Stimulated activated CD4-positive, alpha-beta T cell treated with anti-CD3 and anti-CD28 coated beads, Interleukin-12 subunit alpha, Interleukin-12 subunit beta, amount 100 ng/mL, for 4 hours (primary cell): ENCODE results near the gene SVOP.
A peak's percentile ranks its signal among the peaks of the same experiment; 100 is the strongest.
"Not testable (repeated sequence)": the region's sequence is repeated elsewhere in the genome, so short reads cannot be mapped to it uniquely, and the experiment has no call there.

ENCODE experiments used
- DNase-seq: peaks from one replicate; pipeline ENCODE4 v3.0.0-alpha.2; 2020

The SVOP gene, protein sequence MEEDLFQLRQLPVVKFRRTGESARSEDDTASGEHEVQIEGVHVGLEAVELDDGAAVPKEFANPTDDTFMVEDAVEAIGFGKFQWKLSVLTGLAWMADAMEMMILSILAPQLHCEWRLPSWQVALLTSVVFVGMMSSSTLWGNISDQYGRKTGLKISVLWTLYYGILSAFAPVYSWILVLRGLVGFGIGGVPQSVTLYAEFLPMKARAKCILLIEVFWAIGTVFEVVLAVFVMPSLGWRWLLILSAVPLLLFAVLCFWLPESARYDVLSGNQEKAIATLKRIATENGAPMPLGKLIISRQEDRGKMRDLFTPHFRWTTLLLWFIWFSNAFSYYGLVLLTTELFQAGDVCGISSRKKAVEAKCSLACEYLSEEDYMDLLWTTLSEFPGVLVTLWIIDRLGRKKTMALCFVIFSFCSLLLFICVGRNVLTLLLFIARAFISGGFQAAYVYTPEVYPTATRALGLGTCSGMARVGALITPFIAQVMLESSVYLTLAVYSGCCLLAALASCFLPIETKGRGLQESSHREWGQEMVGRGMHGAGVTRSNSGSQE

DNA sequence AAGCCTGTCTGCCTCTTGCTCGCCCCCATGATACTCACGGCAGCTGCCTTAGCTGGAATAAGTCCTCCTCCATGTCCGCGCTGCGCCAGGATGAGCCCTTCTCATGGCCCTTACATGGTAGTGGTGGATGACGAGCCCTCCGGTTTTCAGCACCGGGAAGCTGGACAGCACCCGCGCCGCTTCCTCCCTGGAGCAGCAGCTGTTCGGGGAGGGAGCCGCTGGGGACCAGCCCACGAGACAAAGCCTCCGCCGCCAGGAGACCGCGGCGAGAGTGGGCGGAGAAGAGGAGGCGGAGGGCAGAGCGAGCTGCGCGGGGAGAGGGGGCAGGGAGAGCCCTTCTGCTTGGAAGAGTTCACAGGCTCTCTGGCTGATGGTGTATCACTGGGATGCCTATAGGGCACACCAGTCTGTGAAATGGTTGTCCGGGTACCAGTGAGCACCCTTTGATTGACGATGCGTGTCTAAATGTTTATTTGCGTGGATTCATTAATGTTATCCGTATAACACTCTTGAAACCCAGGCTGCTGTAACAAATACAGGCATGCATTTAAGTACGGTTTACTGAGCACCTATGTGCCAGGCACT is at the start of gene SVOP:
Gene SVOP, minus strand, starts transcription at position 273 of the 585 bp plus-strand sequence. Its CDS starts 200 bp downstream, at position 73.
- peak; percentile 26 for DNase-seq

DNA sequence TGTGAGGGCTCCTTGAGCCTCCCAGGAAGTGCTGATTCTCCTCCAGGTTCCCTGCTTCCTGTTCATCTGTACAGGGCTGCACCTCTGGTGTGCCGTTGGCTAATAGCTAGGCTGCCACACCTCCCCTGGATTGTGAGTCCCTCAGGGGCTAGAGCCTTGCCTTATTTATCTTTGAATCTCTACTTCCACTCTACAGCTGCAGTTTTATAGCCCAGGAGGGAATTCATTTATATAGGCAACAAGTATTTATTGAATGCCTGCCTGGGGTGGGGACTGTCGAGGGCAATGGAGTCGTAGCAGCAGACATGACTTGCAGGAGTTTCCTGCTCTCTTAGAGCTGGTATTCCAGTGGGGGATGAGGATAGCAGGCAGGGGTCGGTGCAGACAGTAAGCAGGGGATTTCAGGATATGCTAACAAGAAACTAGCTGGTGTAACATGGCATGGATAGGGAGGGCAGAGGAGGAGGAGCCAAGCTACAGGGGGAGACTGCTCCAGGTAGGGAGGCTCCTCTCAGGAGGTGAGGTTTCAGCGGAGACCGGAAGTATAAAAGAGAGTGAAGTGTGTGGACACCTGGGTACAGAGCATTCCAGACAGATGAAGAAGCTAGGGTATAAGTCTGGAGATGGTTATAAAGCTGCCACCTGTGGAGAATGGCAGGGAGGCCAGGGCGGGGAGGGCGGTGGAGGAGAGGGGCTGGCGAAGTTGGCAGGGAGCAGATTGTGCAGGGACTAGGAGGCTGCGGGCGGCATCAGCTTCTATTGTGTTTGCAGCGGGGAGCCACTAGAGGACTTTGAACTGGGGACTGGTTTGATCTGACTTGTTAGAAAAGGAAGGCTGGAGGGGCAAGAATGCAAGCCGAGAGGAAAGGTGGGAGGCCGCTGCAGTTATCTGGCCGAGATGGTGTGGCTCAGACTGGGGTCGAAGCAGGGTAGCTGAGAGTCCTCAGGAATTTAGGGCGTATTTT is 48.7 kb upstream of the SVOP start:
- DNase-seq, result no peak

DNA sequence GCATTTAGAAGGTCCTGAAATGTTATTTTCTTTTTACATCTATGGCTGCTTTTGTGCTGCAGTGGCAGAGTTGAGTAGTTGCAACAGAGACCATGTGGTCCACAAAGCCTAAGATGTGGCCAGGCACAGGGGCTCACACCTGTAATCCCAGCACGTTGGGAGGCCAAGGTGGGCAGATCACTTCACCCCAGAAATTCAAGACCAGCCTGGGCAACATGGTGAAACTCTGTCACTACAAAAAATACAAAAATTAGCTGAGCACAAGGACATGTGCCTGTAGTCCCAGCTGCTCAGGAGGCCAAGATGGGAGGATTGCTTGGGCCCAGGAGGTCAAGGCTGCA is 45.0 kb upstream of the SVOP start:
- no peak for DNase-seq

DNA sequence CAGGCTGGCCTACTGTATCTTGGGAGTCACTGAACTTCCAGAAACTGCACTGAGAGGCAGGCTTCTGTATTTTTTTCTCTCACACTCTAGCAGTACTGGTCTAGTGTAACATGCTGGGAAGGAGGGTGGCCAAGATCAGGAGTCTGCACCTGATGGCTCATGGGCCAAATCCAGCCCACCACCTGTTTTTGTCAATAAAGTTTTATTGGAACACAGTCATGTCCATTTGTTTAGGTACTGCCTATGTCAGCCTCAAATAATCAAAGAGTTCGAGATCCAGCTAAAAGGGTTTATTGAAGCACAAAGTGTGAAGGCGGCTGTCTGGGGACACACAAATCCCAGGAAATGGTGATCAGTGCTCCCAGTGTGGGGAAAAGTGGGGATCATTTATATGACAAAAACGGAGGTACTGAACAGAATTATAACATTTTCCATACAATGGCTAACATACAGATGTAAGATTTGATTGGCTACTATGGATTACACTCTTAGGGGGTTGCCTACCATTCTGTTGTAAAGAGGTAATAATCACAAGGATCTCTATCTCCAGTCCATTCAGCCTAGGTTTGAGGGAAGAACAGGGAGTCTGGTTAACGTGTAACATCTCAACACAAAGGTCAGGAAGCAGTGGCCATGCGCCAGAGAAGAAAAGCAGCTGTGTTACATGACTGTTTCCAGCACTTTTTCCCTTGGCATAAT is 44.4 kb upstream of the SVOP start:
- no peak for DNase-seq

DNA sequence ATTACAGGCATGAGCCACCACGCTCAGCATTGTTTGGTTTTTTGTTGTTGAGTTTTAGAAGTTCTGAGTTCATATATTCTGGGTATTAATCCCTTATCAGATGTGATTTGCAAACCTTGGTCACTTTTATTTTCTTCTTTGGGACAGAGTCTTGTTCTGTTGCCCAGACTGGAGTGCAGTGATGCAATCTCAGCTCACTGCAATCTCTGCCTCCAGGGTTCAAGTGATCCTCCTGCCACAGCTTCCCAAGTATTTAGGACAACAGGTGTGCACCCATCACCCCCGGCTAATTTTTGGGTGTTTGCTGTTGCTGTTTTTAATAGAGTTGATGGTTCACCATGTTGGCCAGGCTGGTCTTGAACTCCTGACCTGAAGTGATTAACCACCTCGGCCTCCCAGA is 43.3 kb upstream of the SVOP start:
- no peak for DNase-seq

DNA sequence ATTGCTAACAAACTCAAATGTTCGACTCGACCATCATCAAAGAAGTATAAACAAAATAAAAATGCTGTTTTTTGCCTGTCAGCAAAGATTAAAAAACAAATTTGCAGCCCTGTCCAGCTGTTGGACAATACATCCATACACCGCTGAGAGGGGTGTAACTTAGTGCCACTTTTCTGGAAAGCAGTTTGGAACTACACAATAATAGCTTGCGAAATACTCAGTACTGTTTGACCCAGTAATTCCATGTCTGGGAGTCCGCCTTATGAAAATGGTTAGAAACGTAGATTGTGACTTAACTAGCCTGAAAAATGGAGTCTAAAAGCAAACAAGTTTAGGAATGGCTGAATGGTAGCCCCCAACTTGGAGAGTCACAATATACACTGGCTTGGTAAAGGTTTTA is 37.9 kb upstream of the SVOP start:
- DNase-seq, result no peak

DNA sequence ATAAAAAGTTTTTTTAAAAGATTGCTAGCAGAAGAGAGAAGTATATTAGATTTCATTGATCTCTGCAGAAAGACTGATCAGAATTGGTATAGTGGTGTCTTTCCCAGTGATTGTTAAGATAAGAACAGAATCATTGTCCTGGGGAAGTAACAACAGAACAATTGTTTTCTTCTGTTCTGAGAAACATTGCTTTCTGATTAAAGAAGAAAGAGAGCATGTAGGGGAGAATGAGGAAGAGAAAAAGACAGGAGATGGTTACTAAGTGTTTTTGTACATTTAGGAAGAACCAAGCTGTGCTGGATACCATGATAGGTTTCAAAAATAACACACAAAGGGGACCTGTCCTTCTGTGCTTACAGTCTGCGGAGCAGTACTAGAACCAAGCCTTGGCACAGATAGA is 36.5 kb upstream of the SVOP start:
- DNase-seq, result no peak

DNA sequence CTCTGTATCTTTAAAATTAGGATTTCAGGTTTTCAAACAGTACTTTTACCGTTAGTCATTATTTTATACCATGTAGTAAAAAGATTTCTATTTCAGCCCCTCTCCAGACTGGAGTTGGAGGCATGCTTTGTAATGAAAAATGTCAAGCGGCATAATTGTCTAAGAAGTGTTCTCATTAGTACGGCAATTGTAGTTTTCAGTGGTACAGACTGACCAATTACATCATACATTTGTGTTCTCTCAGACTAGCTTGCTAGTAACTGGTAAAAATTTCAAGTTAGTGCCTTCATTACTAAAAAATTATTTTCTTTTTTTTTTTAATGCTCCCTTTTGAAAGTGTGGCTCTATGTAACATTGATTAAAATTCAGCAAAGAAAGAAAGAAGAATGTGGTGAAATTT is 36.0 kb upstream of the SVOP start:
- no peak for DNase-seq

DNA sequence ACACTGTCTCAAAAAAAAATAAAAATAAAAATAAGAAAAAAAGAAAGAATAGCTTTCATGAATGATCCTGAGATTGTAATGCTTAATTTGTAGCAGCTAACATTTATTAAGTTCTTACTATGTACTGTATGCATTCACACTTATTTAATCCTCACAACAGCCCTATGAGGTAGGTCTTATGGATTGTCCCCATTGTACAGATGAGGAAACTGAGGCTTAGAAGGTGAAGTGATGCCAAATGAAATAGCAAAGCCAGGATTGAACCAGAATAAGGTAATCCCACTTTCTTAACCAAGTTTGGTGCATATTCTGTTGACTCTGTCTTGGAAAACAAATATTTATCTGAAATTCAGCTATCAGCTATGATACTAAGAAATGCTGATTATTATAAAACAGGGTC is 33.7 kb upstream of the SVOP start:
- no peak for DNase-seq

DNA sequence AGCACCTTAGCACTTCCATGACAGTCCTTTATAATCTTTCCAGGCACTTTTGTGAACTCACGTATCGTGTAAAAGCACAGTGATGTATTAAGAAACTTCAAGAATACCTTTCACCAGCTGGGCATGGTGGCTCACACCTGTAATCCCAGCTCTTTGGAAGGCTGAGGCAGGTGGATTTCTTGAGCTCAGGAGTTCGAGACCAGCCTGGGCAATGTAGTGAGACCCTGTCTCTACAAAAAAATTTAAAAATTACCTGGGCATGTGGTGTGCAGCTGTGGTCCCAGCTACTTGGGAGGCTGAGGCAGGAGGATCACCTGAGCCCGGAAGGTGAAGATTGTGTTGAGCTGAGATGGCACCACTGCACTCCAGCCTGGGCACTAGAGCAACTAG is 33.3 kb upstream of the SVOP start:
- not testable (repeated sequence) for DNase-seq

DNA sequence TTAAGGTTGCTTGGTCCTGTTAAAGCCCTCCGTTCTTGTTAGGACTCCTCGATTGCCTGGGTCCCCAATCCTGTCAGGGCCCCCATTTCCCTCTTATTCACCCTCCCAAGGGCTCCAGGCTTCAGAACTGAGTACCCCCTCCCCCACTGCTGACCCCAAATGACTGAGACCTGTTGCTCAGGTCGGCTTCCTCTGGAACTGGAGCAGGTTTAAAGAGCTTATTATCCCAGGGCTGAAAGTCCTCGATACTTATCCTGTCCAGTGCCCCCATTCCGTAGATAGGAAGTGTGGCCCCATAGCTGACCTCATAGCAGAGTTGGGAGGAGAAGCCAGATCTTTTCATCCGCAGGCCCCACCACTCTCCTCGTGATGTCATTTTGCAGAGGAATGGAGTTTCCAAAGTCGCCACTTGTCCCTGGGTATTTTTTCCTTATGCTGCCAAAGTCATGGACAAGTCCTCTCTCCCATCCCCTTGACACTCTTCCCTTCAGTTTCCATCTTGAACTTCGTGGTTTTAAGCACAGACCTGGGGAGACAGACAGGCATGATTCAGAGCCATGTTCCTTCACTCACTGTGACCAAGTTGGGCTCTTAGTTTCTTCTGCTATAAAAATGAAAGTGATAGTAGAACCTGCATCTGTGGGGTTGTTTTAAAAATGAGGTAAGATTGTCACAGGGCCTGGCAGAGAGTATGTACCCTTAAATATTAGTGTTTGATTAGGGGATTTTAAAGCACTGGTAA is 32.7 kb upstream of the SVOP start:
- DNase-seq, result peak; percentile 3

DNA sequence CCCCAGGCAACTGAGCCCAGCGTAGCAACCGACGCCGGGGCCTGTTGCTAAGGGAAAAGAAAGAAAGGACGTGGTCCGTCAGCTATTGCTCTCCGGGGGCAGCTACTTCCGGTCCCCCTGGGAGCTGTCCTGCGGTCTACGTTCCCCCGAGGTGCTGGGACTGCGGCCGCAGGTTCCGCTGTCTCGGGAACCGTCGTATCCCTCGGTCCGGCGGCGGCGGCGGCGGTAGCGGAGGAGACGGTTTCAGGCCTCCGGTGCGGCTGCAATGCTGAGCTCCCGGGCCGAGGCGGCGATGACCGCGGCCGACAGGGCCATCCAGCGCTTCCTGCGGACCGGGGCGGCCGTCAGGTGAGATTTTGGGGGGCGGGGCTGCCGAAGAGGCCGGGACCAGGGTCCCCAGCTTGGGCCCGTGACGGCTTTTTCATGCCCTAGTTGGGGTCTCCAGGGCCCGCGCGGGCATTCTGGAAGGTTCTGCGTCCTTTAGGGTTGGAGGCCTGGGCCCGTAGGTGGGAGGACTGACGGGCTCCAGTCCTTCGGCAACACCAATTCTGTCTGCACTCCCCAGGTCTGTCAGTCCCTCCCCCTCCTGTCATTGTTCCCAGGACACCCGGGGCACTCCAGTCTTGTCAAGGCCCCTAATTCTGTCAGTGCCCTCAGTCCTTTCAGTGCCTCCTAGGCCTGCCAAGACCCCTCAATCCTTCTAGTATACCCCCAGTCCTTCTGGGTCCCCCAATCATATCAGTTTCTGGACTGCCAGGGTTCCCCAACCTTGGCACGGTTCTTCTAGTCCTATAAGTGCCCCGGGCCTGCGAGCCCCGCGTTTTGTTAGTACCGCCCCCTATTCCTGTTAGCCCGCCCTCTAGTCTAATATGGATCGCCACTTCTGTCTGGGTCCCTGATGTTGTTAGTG is 31.8 kb upstream of the SVOP start, which contains the start of gene USP30:
Gene USP30, plus strand, starts transcription at position 163 of the 910 bp plus-strand sequence. Its CDS starts 103 bp downstream, at position 266.
- peak; percentile 79 for DNase-seq

DNA sequence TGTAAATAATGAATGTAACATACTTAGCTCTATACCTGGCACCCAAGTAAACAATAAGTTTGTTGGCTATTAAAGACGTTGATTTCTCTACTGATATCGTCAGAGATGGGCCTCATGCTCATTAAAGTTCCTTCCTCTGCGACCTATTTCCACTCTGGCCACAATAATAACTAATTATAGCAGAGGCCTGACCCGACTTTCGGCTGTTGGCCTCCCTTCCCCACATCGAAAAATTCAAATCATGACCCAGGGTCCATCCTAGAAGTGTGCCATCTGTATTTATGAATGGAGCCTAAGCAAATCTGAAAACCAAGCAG is 31.2 kb upstream of the SVOP start:
- no peak for DNase-seq

DNA sequence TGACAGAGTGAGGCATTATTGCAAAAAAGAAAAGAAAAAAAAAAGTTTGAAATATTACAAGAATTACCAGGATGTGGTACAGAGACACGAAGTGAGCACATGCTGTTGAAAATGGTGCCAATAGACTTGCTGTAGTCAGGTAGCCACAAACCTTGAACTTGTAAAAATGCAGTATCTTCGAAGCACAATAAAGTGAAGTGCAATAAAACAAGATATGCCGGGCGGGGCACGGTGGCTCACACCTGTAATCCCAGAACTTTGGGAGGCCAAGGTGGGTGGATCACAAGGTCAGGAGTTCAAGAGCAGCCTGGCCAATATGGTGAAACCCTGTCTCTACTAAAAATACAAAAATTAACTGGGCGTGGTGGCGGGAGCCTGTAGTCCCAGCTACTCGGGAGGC is 28.9 kb upstream of the SVOP start:
- not testable (repeated sequence) for DNase-seq

DNA sequence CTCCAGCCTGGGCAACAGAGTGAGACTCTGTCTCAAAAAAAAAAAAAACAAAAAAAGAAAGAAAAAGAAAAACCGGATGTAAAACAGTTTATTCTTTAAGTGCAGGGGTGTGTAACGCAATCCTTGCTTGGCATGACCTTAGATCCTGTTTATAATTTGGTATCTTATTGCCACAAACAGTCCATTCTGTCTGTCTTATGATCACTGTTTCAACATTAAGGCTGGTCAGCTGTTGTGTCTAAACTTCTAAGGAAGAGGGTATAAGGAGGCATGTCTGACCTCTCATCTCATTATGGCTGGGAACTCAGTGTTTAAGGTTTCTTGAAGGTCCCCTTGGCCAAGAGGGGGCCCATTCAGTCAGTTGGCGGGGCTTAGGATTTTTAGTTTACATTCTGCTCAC is 27.8 kb upstream of the SVOP start:
- not testable (repeated sequence) for DNase-seq

DNA sequence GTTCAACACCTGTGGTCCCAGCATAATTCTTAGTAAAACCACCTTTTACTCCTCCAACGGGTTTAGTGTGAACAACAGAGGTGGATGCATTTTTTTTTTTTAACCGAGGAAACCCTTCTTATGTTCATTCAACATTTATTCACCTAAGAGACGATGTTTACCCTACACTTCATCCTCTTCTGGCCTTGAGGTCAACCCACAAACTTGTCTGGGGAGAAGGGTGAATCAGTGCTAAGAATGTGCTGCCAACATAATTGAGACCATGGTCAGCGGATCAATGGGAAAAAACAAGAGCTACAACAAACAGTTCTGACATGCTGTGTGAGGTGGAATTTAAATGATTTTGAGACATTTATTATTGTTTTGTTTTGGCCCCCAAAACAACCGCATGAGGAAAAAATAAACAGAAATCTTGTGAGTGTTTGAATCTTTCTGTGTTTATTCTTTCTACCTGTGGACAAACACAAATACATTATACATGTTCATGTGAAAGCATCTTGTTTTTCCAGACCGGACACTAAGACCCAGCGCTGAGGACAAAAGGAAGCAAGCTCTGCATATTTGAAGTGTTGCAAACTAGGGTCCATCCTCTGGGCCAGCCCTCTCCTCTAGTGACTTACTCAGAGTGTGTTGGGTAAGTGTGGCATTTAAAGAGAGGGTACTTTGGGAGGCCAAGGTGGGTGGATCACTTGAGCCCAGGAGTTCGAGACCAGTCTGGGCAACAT is 26.4 kb upstream of the SVOP start:
- no peak for DNase-seq

DNA sequence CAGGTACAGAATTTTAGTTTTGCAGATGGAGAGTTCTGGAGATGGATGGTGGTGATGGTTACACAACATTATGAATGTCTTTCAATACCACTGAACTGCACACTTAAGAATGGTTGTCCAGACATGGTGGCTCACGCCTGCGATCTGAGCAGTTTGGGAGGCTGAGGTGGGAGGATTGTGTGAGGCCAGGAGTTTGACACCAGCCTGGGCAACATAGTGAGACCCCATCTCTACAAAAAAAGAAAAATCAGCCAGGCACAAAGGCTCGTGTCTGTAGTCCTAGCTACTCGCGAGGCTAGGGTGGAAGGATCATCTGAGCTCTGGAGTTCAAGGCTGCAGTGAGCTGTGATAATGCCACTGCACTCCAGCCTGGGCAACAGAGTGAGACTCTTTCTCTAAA is 23.4 kb upstream of the SVOP start:
- DNase-seq, result no peak

DNA sequence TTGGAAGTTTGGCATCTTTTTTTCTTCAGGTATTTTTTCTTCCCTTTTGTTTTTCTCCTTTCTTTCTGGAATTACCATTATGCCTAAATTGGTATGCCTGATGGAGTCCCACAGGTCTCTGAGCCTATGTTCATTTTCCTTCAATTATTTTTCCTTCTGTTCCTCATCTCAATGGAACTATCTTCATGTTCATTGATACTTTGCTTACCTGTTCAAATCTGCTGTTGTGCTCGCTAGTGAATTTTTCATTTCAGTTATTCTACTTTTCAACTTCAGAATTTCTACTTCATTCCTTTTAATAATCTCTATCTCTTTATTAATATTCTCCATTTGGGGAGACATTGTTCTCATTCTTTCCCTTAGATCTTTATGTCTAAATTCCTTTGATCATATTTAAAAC is 16.1 kb upstream of the SVOP start:
- DNase-seq, result no peak

DNA sequence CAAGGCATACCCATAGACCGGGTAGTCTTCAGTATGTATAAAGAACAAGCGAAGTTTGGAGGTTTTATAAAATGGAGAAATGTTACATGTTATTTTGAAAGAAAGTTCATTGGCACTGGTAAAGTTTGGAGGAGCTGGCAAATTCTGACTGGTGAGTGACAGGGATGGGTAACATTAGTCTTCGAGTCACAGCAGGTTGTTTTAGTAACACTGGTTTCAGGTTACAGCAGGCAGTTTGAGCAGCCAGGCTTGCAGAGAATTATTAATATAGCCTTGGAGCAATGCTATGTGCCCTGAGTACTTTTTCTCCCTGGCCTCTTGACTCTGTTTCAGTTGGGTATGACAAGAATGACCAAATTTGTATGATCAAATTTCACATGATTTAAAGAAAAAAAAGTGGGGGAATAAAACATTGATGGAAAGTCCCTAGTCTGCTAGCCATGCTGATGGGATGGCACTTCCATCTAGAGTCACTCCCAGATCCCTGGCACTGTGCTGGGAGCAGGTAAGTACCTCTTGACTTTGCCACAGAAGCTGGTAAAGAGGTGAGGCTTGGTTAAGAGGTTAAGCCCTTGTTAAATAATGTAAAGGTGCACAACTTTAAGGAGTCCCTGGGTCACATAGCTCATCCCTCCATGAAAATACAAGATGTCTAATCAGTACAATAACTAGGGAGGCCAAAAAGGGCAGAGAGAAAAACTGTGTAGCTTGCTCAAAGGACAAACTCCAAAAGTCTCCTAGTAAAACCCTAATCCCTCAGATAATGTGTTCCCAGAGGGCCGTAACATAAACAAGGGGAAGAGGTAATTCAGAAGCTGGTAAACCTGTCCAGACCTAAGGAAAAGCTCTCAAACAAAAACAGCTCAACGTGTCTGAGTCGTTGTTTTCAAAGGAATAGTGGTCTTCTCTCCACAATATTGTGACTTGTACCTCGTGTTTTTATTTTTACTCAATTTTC is 12.7 kb upstream of the SVOP start:
- DNase-seq, result no peak
